GM12878 (cell line): ENCODE results near the gene N4BP2.

ENCODE experiments used
- EGR1 ChIP-seq, 2 experiments: IDR thresholded peaks; 1 replicate in 1 of 2; 2 replicates in 1 of 2; pipeline ENCODE4 v1.6.1; 2011 to 2012; ENCODE audit warnings: low read depth in 2 of 2, low read length in 2 of 2, borderline replicate concordance in 1 of 2, mild to moderate bottlenecking in 1 of 2, moderate library complexity in 1 of 2
- EP300 ChIP-seq, 2 experiments: fragments of 150-350 bp in 1 of 2; IDR thresholded peaks; 2 replicates each; pipeline ENCODE4 v1.6.1; 2011 to 2012; ENCODE audit warnings: low read depth in 2 of 2, low read length in 2 of 2, borderline replicate concordance in 1 of 2, improper control_type of control experiment in 1 of 2, inconsistent platforms in 1 of 2; ENCODE audit not compliant: control insufficient read depth in 1 of 2
- NFYB ChIP-seq: IDR thresholded peaks from 2 replicates; pipeline ENCODE4 v1.6.1; 2011; ENCODE audit warnings: low read depth, mild to moderate bottlenecking, low read length, improper control_type of control experiment, moderate library complexity; ENCODE audit not compliant: insufficient read depth
- PKNOX1 ChIP-seq: fragments of 450-650 bp; IDR thresholded peaks from 2 replicates; pipeline ENCODE4 v1.6.1; 2016; ENCODE audit warnings: mild to moderate bottlenecking
- POLR2A ChIP-seq: IDR thresholded peaks from 2 replicates; pipeline ENCODE4 v1.6.1; 2011; ENCODE audit warnings: low read depth, mild to moderate bottlenecking, low read length

GRCh38 chr4:40196272-40196671 is 139.6 kb downstream of the N4BP2 start:
- no peak for TF ChIP-seq EP300 (IDR thresholded peaks at IDR 0.05; ENCODE audit: borderline replicate concordance in 1 of 2, control insufficient read depth in 1 of 2, low read depth in 2 of 2, low read length in 2 of 2)
- TF ChIP-seq POLR2A: no peak
- TF ChIP-seq PKNOX1: no peak
- TF ChIP-seq NFYB: no peak
- TF ChIP-seq EGR1 (IDR thresholded peaks at IDR 0.05; ENCODE audit: borderline replicate concordance in 1 of 2, low read depth in 2 of 2, low read length in 2 of 2): no peak
